Measurements from ENCODE around the gene DRC1. TPM values are rescaled to one million over a fixed set of nuclear protein-coding genes. Genes with fewer than 3 reads are reported as not detected.
A peak's percentile ranks its signal among the peaks of the same experiment; 100 is the strongest.

The DRC1 gene
- total RNA-seq, 1 donor = 0.36 TPM

- DNase-seq (ENCODE audit: insufficient read length, low spot score, missing footprints) = peak; percentile 36
- H3K27ac ChIP-seq (ENCODE audit: low read depth, low read length) = no peak overlapping the region
- no peak for TF ChIP-seq CTCF (IDR thresholded peaks at IDR 0.05; ENCODE audit: extremely low read depth, low read depth, low read length)
- no peak overlapping the region for H3K4me3 ChIP-seq (ENCODE audit: insufficient read depth, low read length)
- no peaks in the 10 kb centered on the region for H3K4me1 ChIP-seq (ENCODE audit: insufficient read depth, low read length)
- no peaks in the 10 kb centered on the region for H3K27me3 ChIP-seq (ENCODE audit: insufficient read depth, low read length)
- H4K20me1 ChIP-seq (ENCODE audit: insufficient read depth, low read length) = no peaks in the 10 kb centered on the region
- H3K36me3 ChIP-seq (ENCODE audit: insufficient read depth, low read length) = peaks cover 36% of the 10 kb centered on the region
- H2AFZ ChIP-seq (ENCODE audit: low read length) = no peak overlapping the region
- H3K4me2 ChIP-seq (ENCODE audit: insufficient read depth, low read length) = no peak overlapping the region
- H3K9me3 ChIP-seq (ENCODE audit: low read depth, low read length) = no peaks in the 10 kb centered on the region
- no peaks in the 10 kb centered on the region for H3K79me2 ChIP-seq (ENCODE audit: insufficient read depth, low read length)
Observed at GRCh38 chr2:26384597-26384996, 17.1 kb upstream of the DRC1 start.

GRCh38 chr2:26387189-26387588 lies 14.5 kb upstream of the DRC1 start:
- peaks cover 37% of the 10 kb centered on the region for H3K36me3 ChIP-seq (ENCODE audit: insufficient read depth, low read length)
- H3K4me1 ChIP-seq (ENCODE audit: insufficient read depth, low read length) = no peaks in the 10 kb centered on the region
- no peaks in the 10 kb centered on the region for H3K79me2 ChIP-seq (ENCODE audit: insufficient read depth, low read length)
- DNase-seq (ENCODE audit: insufficient read length, low spot score, missing footprints) = no peak
- H3K4me3 ChIP-seq (ENCODE audit: insufficient read depth, low read length) = no peak overlapping the region
- H3K4me2 ChIP-seq (ENCODE audit: insufficient read depth, low read length) = no peak overlapping the region
- H2AFZ ChIP-seq (ENCODE audit: low read length) = no peak overlapping the region
- TF ChIP-seq CTCF (IDR thresholded peaks at IDR 0.05; ENCODE audit: extremely low read depth, low read depth, low read length) = no peak
- H3K27ac ChIP-seq (ENCODE audit: low read depth, low read length) = no peak overlapping the region
- H3K27me3 ChIP-seq (ENCODE audit: insufficient read depth, low read length) = no peaks in the 10 kb centered on the region
- no peaks in the 10 kb centered on the region for H3K9me3 ChIP-seq (ENCODE audit: low read depth, low read length)
- no peaks in the 10 kb centered on the region for H4K20me1 ChIP-seq (ENCODE audit: insufficient read depth, low read length)

- Histone ChIP-seq H2AFZ (ENCODE audit: low read length) (no peak overlapping the region), H3K4me2 (ENCODE audit: insufficient read depth, low read length) (no peak overlapping the region), H3K36me3 (ENCODE audit: insufficient read depth, low read length) (peaks cover 6% of the 10 kb centered on the region), H3K27me3 (ENCODE audit: insufficient read depth, low read length) (no peaks in the 10 kb centered on the region), H3K79me2 (ENCODE audit: insufficient read depth, low read length) (no peaks in the 10 kb centered on the region), H3K27ac (ENCODE audit: low read depth, low read length) (no peak overlapping the region), H3K4me1 (ENCODE audit: insufficient read depth, low read length) (peaks cover 9% of the 10 kb centered on the region), H3K4me3 (ENCODE audit: insufficient read depth, low read length) (no peak overlapping the region), H4K20me1 (ENCODE audit: insufficient read depth, low read length) (peaks cover 10% of the 10 kb centered on the region), H3K9me3 (ENCODE audit: low read depth, low read length) (no peaks in the 10 kb centered on the region)
- no peak for DNase-seq (ENCODE audit: insufficient read length, low spot score, missing footprints)
- no peak for TF ChIP-seq CTCF (IDR thresholded peaks at IDR 0.05; ENCODE audit: extremely low read depth, low read depth, low read length)
Observed at GRCh38 chr2:26394694-26395093, 7.0 kb upstream of the DRC1 start.

GRCh38 chr2:26395394-26395793 lies 6.3 kb upstream of the DRC1 start:
- Histone ChIP-seq H3K27ac (ENCODE audit: low read depth, low read length) (no peak overlapping the region), H3K36me3 (ENCODE audit: insufficient read depth, low read length) (no peaks in the 10 kb centered on the region), H3K27me3 (ENCODE audit: insufficient read depth, low read length) (no peaks in the 10 kb centered on the region), H3K9me3 (ENCODE audit: low read depth, low read length) (no peaks in the 10 kb centered on the region), H2AFZ (ENCODE audit: low read length) (no peak overlapping the region), H3K4me1 (ENCODE audit: insufficient read depth, low read length) (peaks cover 9% of the 10 kb centered on the region), H3K4me3 (ENCODE audit: insufficient read depth, low read length) (no peak overlapping the region), H3K79me2 (ENCODE audit: insufficient read depth, low read length) (no peaks in the 10 kb centered on the region), H4K20me1 (ENCODE audit: insufficient read depth, low read length) (peaks cover 10% of the 10 kb centered on the region), H3K4me2 (ENCODE audit: insufficient read depth, low read length) (no peak overlapping the region)
- no peak for DNase-seq (ENCODE audit: insufficient read length, low spot score, missing footprints)
- no peak for TF ChIP-seq CTCF (IDR thresholded peaks at IDR 0.05; ENCODE audit: extremely low read depth, low read depth, low read length)
